CD4-positive, alpha-beta T cell treated with Interleukin-10 for 1 hour (primary cell): ENCODE data around the gene WDHD1.
"Not testable (repeated sequence)": the region's sequence is repeated elsewhere in the genome, so short reads cannot be mapped to it uniquely, and the experiment has no call there.

Source experiments
- DNase-seq: peaks from one replicate; pipeline ENCODE4 v3.0.0-alpha.2; 2020

WDHD1 gene

GRCh38 chr14:55045087-55045486 is 18.2 kb upstream of the WDHD1 start:
- DNase-seq, result no peak

- no peak for DNase-seq
Measured at GRCh38 chr14:55043528-55043927, 16.6 kb upstream of the WDHD1 start.

DNA sequence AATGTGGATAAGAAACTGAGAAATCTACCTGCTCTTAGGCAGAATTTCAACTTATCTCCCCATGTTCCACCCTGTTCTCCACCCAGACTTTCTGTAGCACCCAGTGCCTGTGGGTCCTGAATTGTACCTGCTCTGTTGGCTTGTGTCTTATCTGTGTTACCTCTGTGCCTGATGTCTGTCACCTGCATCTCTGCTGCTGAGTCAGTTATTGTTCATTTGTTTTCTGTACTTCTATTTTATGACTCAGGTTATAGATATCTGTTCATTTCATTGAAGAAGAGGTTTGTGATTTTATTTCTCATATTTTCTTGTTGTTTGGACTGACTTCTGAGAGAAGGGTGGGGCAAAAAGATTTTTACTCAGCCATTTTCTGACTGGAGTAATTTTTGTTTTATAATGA is 11.8 kb upstream of the WDHD1 start:
- DNase-seq, result no peak

GRCh38 chr14:55037995-55038394 is 11.1 kb upstream of the WDHD1 start:
- not testable (repeated sequence) for DNase-seq

DNA sequence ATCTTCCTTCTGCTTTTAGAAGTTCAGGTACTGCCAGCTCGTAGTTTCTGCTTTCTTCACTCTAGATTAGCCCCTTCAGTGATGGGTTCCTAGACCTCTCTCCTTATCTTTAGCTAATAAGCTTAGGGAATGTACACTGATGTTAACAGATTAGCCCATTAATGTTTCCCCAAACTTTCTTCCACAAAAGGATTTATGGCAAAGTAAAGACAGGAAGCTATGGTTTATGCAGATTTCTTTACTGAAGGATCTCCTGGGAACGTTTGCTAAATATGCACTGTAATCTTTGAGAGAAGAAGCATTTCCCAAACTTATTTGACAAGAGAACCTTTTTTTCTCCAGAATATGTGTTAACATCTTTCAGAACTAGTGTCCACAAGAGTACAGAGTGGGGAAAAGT is 4.3 kb upstream of the WDHD1 start:
- no peak for DNase-seq

DNA sequence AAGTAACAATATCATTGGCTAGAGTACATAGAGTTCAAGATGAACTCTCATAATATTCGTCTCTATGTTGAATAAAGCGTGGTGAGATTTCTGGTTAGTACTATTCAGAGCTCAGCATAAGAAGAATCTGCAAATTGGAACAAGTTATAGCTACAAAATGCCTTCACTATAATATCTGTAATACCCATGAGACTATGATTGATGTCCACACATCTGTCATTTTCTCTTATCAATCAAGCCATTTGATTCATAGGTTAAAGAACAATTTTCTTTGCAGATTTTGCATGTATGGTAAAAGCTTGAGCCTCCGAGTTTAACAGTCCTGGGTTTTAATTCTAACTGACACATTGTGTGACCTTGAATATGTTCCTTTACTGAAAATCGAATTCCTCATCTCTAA is 1.6 kb upstream of the WDHD1 start:
- no peak for DNase-seq

DNA sequence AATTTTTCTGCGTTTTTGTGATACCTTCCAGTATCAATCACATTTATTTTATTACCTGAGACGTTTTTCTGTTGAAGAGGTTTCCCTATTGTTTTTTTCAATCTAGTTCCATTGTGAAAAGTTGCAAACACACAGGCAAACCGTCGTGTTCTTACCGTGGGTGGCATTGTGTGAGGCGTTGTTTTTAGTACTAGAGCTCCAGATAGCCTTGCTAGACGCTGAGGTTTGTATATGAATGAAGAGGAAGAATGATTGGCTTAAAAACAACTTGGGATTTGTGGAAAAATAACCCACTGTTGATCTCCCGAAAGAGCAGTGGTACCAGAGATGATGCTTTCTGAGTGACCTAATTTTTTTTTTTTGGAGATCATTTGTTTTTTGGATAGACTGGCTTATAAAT is 1.2 kb upstream of the WDHD1 start:
- no peak for DNase-seq

- no peak for DNase-seq
Measured at GRCh38 chr14:55026441-55026792, 482 bp downstream of the WDHD1 start.

GRCh38 chr14:55025948-55026347 is 951 bp downstream of the WDHD1 start:
- no peak for DNase-seq

- DNase-seq, result not testable (repeated sequence)
Measured at GRCh38 chr14:55024365-55024764, 2.5 kb downstream of the WDHD1 start.

DNA sequence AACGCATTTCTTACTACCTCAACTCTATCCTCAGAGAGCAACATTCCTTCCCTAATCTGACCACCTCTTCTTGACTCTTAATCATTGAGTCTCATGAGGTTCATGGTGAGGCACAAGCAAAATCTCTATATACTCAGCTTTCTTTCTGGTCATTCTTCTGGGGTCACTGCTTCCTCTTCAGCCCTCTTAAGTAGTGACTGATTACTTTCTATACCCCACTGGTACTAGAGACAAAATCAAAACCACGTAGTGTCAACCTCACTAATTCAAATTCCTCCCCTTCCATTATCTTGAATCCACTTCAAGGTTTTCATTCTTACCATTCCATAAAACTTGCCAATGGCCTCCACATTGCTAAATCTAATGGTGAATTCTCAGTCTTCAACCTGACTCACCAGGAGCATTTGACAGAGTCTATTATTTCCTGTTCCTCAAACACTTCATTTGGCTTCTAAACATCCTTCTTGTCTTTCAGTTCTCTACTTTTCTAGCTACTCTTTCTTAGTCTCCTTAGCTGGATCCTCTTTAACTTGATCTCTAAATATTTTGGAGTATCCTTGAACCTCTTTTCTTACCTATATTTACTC is 6.8 kb downstream of the WDHD1 start:
- no peak for DNase-seq

GRCh38 chr14:55015006-55015405 is 11.9 kb downstream of the WDHD1 start:
- no peak for DNase-seq

- DNase-seq, result no peak
Measured at GRCh38 chr14:55005071-55005470, 21.8 kb downstream of the WDHD1 start.

DNA sequence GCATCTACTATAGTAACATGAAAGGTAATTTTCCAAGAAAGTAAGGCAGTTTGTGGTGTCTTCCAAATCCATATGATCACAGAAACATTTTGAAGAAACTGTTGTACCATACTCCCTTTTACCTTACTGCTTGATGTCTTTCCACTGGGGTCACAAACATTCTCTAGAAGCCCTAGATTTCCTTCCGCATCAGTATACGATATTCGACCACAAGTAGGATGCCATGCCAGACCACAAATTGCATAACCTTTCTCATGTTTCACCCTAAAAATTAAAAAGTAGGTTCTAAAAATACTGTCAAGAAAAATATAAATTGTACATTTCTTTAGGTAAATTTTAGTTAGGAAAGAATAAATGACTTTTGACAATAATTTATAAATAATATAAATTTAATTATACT is 26.5 kb downstream of the WDHD1 start:
- DNase-seq, result peak; percentile 7

- no peak for DNase-seq
Measured at GRCh38 chr14:54985156-54985555, 41.7 kb downstream of the WDHD1 start.

DNA sequence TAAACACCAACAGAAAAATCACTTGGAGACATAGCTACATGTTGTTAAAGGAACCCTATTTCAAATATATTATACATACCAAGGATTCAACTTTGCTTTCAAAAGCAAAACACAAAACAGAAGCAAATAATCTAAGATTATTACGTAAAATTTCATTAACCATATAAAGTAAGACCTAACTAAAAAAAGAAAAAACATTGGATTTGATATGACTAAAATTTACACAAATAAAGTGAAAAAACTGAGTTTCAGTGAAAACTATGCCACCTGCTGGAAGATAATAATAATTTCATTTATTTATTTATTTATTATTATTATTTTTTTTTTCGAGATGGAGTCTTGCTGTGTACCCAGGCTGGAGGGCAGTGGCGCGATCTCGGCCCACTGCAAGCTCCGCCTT is 45.2 kb downstream of the WDHD1 start:
- peak; percentile 5 for DNase-seq

- DNase-seq, result no peak
Measured at GRCh38 chr14:54979039-54979438, 47.9 kb downstream of the WDHD1 start.

GRCh38 chr14:54976316-54976715 is 50.6 kb downstream of the WDHD1 start:
- DNase-seq, result no peak

GRCh38 chr14:54975856-54976255 is 51.0 kb downstream of the WDHD1 start:
- DNase-seq, result no peak

DNA sequence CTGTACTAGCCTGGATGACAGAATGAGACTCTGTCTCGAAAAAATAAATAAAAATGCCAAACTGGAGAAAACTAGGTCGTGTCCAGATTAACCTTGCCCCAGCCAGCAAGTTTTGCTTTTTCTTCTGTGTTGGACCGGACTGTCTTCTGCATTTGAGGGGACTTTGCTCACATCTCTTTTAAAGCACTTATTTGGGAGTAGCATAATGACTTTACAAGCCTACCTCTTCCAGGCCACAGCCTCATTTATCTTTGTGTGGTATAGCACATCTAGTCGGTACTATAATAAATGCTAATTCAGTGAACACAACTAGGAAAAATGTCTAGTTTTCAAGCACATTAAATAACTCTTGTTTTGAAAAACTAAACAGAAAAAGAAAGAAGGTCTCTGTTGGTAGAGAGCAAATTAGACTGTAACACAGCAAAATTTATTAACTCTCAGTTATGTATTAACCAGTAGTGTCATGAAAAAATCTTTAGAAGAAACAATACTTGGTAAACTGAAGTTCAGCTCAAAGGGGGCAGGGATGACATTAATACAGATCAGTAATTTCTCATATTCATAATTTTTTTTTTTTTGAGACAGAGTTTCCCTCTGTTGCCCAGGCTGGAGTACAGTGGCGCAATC is 52.0 kb downstream of the WDHD1 start:
- no peak for DNase-seq

- DNase-seq, result no peak
Measured at GRCh38 chr14:54967496-54967895, 59.4 kb downstream of the WDHD1 start.

DNA sequence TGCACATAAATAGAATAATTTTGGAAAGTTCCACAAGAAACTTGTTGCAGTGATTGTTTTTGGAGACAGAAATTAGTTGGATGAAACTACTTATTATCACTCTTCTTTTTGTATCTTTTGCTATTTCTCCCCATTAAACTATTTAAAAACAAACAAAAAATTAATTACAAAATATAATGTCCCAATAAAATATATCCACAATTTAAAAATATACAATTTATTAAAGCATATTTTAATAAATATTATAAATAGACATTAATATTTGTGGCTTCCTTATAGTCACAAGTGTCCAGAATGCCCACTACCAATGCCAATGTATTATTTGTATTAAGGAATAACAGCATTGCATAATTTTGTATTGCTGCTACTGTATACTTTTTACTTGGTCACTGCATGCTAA is 71.8 kb downstream of the WDHD1 start:
- no peak for DNase-seq

DNA sequence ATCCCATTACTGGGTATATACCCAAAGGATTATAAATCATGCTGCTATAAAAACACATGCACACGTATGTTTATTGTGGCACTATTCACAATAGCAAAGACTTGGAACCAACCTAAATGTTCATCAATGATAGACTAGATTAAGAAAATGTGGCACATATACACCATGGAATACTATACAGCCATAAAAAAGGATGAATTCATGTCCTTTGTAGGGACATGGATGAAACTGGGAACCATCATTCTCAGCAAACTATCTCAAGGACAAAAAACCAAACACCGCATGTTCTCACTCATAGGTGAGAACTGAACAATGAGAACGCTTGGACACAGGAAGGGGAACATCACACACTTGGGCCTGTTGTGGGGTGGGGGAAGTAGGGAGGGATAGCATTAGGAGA is 73.3 kb downstream of the WDHD1 start:
- DNase-seq, result not testable (repeated sequence)

GRCh38 chr14:54952803-54953202 is 74.1 kb downstream of the WDHD1 start:
- DNase-seq, result not testable (repeated sequence)

DNA sequence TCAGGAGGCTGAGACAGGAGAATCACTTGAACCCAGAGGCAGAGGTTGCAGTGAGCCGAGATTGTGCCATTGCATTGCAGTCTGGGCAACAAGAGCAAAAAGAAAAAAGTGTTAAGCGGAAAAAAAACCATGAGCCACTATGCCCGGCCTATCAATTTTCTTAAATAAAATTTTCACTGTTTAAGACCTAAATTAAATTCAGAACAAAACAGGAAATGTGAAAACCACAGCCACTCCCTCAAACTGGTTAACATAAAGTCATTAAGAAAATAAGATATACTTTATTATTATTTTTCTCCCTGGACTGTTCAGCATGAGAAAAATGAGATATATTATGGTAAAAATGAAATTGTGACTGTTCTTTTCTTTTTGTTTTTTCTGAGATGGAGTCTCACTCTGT is 79.7 kb downstream of the WDHD1 start:
- DNase-seq, result peak; percentile 10
